Astrocyte of the spinal cord (primary cell): ENCODE data around the gene GTF2A1.

Experiments
- DNase-seq: peaks from one replicate; pipeline ENCODE4 v3.0.0; 2011; ENCODE audit warnings: low read depth, low spot score
- H3K4me3 ChIP-seq: 2 replicates; pipeline ENCODE4 v1.5.1; 2011; ENCODE audit warnings: low read depth, mild to moderate bottlenecking, low read length, moderate library complexity
- in situ Hi-C: cut with HindIII; loops from 2 replicates; pipeline ENCODE4 v1.10.0; 2017; ENCODE audit warnings: low sequenced_read_pairs
- TF ChIP-seq, protein P1 (sequence below): IDR thresholded peaks from 2 replicates; pipeline ENCODE4 v1.5.1; 2012; ENCODE audit warnings: low read depth, mild to moderate bottlenecking, low read length, inconsistent platforms

GTF2A1 gene

DNA sequence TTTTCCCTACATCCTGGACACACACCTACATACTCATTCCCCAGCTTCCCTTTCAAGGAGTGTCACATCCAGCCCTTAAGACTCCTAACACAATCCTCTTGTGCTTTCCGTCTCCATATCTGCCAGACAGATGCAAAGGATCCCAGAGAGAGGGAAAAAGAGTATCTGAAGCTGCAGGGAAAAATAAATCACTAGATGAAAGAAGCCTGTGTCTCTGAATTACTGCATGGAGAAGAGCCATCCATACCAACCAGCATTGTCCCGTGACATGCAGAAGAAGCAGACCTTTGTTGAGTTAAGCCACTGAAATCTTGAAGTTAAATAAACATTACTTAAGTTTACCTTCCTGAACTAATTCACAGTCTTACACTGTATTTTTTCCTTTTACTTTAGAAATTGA, 54.6 kb downstream of the GTF2A1 start:
- TF ChIP-seq, protein P1, sequence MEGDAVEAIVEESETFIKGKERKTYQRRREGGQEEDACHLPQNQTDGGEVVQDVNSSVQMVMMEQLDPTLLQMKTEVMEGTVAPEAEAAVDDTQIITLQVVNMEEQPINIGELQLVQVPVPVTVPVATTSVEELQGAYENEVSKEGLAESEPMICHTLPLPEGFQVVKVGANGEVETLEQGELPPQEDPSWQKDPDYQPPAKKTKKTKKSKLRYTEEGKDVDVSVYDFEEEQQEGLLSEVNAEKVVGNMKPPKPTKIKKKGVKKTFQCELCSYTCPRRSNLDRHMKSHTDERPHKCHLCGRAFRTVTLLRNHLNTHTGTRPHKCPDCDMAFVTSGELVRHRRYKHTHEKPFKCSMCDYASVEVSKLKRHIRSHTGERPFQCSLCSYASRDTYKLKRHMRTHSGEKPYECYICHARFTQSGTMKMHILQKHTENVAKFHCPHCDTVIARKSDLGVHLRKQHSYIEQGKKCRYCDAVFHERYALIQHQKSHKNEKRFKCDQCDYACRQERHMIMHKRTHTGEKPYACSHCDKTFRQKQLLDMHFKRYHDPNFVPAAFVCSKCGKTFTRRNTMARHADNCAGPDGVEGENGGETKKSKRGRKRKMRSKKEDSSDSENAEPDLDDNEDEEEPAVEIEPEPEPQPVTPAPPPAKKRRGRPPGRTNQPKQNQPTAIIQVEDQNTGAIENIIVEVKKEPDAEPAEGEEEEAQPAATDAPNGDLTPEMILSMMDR = no peak
- in situ Hi-C loops = no loop called here
- DNase-seq = no peak

DNA sequence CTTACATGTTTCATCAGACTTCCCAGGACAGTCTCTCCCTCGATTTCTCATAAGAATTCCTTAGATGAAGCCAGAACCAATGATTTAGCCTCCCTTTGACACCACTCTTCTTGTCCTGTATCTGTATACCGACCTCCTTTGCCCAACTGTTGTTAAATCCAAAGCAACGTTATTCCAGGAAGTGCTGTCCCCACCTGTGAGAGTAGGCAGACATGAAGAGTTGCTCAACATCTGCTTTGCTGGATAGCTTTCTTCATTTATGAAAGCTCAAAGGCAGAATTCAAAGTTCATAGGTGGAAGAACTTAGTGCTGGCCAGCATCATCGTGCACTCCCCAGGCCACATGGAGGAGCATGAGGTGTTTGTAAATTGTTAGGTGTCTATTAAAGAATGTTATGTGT, 55.6 kb downstream of the GTF2A1 start:
- no peak for DNase-seq
- in situ Hi-C loops = no loop called here
- H3K4me3 ChIP-seq = no peak overlapping the region
- TF ChIP-seq, protein P1 = no peak

More for the DNA sequence above, 54.6 kb downstream of the GTF2A1 start:
- H3K4me3 ChIP-seq = no peak overlapping the region

DNA sequence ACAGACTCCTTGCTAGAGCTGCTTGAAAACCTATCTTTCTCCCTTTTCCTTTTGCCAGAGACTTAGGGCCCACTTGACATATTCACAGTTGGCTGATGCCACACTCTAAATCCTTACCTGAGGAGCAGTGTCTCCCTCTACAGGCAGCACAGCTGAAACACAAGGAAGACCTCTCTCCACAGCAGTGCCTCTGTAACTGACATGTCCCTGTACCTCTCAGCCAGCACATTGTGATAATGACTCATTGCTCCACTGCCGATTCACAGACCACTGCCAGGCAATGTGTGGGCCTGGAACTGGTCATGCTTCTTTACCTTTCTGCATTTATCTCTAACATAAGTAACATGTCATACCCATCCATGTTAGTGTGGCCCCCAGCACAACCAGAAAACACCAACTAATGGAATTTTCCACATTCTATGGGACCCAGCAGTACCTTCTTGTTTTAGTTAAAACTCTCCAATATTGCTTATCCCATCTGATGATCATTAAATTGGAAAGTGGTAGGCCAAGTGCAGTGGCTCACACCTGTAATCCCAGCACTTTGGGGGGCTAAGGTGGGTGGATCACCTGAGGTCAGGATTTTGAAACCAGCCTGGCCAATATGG, 56.5 kb downstream of the GTF2A1 start:
- in situ Hi-C loops = no loop called here
- TF ChIP-seq, protein P1 = peak; percentile 82
- H3K4me3 ChIP-seq = no peak overlapping the region
- peak; percentile 69 for DNase-seq

DNA sequence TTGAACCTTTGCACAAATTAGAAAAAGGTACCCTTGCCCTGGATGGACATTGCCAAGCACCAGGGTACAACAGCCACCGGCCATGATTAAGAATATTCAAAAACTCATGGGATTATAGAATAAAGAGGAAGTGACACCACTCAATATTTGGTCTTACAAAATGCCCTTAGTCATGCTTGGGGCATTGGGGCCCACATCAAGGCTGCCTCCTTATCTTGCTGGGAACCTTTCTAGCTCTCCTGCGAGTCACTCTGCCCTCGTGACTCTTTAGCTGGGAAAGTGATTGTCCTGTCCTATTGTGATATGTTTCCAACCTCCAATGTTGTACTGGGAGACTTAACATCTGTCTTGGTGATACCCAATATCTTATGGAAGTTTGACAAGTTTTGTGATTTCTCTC, 57.8 kb downstream of the GTF2A1 start:
- in situ Hi-C loops = no loop called here
- H3K4me3 ChIP-seq = no peak overlapping the region
- DNase-seq = no peak
- TF ChIP-seq, protein P1 = no peak

DNA sequence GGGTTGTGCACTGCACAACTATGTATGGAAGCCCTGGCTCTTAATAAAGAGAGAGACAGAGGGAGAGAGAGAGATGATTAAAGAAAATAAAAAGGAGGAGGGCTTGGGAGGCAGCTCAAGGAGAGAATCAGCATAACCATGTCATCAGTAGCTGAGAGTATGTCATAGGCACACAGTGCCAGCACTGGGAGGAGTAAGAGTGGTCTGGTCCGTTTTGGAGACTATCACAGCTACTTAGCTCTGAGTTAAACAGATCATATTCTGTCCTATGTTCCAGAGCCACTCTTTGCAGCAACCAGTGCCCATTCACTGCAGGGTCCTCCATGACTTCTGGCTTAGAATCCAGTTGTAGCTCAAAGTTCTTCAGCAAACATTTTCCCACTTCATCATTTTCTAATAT, 59.0 kb downstream of the GTF2A1 start:
- in situ Hi-C loops = no loop called here
- no peak for DNase-seq
- no peak overlapping the region for H3K4me3 ChIP-seq
- TF ChIP-seq, protein P1 = no peak

DNA sequence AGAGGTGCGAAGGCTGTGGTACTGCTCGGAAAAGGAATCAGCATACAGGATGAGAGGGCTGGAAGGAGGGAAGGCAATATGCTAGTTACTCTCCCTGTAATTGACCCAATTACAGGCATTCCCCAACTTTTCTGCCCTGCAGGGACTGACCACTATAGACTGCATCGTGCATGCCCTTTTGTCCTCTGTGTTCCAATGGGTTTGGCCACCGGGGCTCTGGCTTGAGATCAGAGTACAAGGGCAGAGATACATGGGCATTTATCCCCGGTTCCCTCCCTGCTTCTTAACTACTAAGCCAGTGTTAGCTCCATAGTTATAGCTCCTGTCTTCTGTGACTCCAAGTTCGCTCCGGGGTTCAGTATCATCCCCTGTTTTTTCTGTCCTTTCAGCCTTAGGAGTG, 59.7 kb downstream of the GTF2A1 start:
- TF ChIP-seq, protein P1 = no peak
- in situ Hi-C loops = no loop called here
- no peak overlapping the region for H3K4me3 ChIP-seq
- no peak for DNase-seq
